Ovary (tissue), 3 donors: ENCODE data around the gene IGF1R.

Experiments
- CTCF ChIP-seq, 3 donors: fragments of 450-650 bp in 2 of 3; fragments of 200-600 bp in 1 of 3; IDR thresholded peaks; one replicate each; pipeline versions ENCODE4 v1.5.1 to v1.8.0; 2016 to 2022; ENCODE audit warnings: antibody characterized with exemption in 3 of 3, mild to moderate bottlenecking in 1 of 3
- EP300 ChIP-seq: sonication (generic); formaldehyde crosslinking; IDR thresholded peaks from one replicate; pipeline ENCODE4 v1.6.1; 2017; ENCODE audit warnings: antibody characterized with exemption
- POLR2A ChIP-seq: fragments of 450-650 bp; IDR thresholded peaks from one replicate; pipeline ENCODE4 v1.6.1; 2017; ENCODE audit warnings: antibody characterized with exemption, mild to moderate bottlenecking, moderate library complexity
- donor health status: DM: no; HTN: no; CAD: no.

GRCh38 chr15:98981851-98982722 lies 333.7 kb downstream of the IGF1R start:
- TF ChIP-seq CTCF (IDR thresholded peaks at IDR 0.05) (no peak), POLR2A (no peak), EP300 (no peak)
